Measurements from ENCODE around the gene PDE9A.
"Not testable (repeated sequence)": the region's sequence is repeated elsewhere in the genome, so short reads cannot be mapped to it uniquely, and the experiment has no call there.

PDE9A gene

GRCh38 chr21:42716074-42716473, 62.7 kb downstream of the PDE9A start:
- no peak for DNase-seq

GRCh38 chr21:42720484-42720883, 67.1 kb downstream of the PDE9A start:
- DNase-seq: not testable (repeated sequence)

- no peak for DNase-seq
Observed at GRCh38 chr21:42721341-42721824, 68.0 kb downstream of the PDE9A start.

GRCh38 chr21:42722153-42722552, 68.7 kb downstream of the PDE9A start:
- DNase-seq: no peak

GRCh38 chr21:42722808-42723473, 69.5 kb downstream of the PDE9A start:
- no peak for DNase-seq

GRCh38 chr21:42724226-42724920, 71.0 kb downstream of the PDE9A start:
- DNase-seq: no peak

- no peak for DNase-seq
Observed at GRCh38 chr21:42725416-42725930, 72.1 kb downstream of the PDE9A start.

- DNase-seq: no peak
Observed at GRCh38 chr21:42731264-42732032, 78.0 kb downstream of the PDE9A start.

- DNase-seq: no peak
Observed at GRCh38 chr21:42732033-42732410, 78.6 kb downstream of the PDE9A start.

GRCh38 chr21:42733037-42733627, 79.7 kb downstream of the PDE9A start:
- DNase-seq: no peak

- no peak for DNase-seq
Observed at GRCh38 chr21:42733874-42734273, 80.5 kb downstream of the PDE9A start.

- no peak for DNase-seq
Observed at GRCh38 chr21:42734323-42734971, 81.0 kb downstream of the PDE9A start.

GRCh38 chr21:42735061-42735460, 81.6 kb downstream of the PDE9A start:
- DNase-seq: no peak

- no peak for DNase-seq
Observed at GRCh38 chr21:42735944-42736343, 82.5 kb downstream of the PDE9A start.

GRCh38 chr21:42736646-42737350, 83.4 kb downstream of the PDE9A start:
- DNase-seq: no peak

GRCh38 chr21:42737951-42738590, 84.7 kb downstream of the PDE9A start:
- no peak for DNase-seq

GRCh38 chr21:42739061-42739931, 85.9 kb downstream of the PDE9A start:
- no peak for DNase-seq

GRCh38 chr21:42740405-42740909, 87.0 kb downstream of the PDE9A start:
- no peak for DNase-seq

- no peak for DNase-seq
Observed at GRCh38 chr21:42741066-42741465, 87.6 kb downstream of the PDE9A start.

All from activated CD4-positive, CD25-positive, alpha-beta regulatory T cell treated with anti-CD3 and anti-CD28 coated beads, Interleukin-2, amount 50 U/mL, for 72 hours (primary cell).